Erythroblast (primary cell): Measurements from ENCODE around the gene DNASE1.
A peak's percentile ranks its signal among the peaks of the same experiment; 100 is the strongest.

Experiments used
- DNase-seq, 2 experiments: peaks; one replicate each; lab custom pipeline; 2025; lab: John Stamatoyannopoulos, UW
- GATA1 ChIP-seq: IDR thresholded peaks from 2 replicates; pipeline ENCODE4 v1.6.1; 2011; ENCODE audit warnings: low read depth, mild to moderate bottlenecking, control low read depth, low read length, moderate library complexity
- POLR2A ChIP-seq: IDR thresholded peaks from 2 replicates; pipeline ENCODE4 v1.6.1; 2011; ENCODE audit warnings: mild to moderate bottlenecking, low read length

The DNASE1 gene

DNA sequence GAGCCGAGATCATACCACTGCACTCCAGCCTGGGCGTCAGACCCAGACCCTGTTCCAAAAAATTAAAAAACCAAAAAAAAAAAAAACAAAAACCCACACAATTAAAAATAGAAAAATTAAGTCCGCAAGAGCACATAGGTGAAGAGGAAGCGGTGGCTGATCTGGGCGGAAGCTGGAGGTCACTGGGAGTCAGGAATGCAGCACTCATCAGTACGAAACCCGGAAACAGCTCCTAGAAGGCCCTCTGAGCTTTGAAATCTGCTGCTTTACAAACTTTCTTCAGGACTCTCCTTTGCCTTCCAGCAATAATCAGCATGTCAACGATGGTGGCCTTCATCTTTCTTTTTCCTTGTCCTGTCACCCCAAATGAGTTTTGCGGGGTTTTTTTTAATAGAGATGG is 33.3 kb downstream of the DNASE1 start:
- TF ChIP-seq GATA1 = no peak
- no peak for TF ChIP-seq POLR2A
- DNase-seq = no peak

DNA sequence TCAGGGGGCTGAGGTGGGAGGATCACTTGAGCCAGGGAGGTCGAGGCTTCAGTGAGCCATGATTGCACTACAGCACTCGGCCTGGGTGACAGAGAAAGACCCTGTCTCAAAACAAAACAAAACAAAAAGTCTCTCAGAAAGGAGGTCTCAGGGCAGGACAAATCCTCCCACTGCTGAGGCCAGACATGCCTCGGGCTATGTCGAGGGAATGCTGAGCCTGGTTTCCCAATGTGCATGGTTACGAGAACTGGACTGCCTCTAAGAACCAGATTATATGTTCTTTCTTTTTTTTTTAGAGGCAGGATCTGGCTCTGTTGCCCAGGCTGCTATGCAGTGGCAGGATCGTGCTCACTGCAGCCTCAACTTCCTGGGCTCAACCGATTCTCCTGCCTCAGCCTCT is 35.2 kb downstream of the DNASE1 start:
- no peak for DNase-seq

DNA sequence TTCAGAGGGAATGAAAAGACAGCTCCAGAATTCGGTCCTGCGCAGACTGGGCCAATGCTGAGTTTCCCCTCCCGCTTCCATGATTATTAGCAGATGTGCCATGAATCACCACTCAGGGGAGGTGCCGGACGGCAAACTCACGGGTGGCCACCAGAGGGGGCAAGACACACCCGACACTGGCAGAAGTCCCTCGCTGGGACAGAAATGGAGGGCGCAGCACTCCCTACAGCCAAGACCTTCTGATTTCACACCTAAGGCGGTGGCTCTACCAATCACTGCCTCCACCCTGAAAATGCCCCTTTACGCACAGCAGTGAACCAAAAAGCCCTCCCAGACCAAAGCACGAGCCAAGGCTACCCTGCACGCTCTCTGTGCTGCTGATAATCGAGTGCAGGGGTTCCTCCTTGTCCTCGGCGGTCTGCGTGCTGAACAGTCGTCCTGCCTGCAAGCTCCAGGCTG is 36.0 kb downstream of the DNASE1 start:
- DNase-seq = peak; percentile 86 to 93
- TF ChIP-seq GATA1 (no peak), POLR2A (no peak)

More for the DNA sequence above, 35.2 kb downstream of the DNASE1 start:
- TF ChIP-seq GATA1 (no peak), POLR2A (no peak)

DNA sequence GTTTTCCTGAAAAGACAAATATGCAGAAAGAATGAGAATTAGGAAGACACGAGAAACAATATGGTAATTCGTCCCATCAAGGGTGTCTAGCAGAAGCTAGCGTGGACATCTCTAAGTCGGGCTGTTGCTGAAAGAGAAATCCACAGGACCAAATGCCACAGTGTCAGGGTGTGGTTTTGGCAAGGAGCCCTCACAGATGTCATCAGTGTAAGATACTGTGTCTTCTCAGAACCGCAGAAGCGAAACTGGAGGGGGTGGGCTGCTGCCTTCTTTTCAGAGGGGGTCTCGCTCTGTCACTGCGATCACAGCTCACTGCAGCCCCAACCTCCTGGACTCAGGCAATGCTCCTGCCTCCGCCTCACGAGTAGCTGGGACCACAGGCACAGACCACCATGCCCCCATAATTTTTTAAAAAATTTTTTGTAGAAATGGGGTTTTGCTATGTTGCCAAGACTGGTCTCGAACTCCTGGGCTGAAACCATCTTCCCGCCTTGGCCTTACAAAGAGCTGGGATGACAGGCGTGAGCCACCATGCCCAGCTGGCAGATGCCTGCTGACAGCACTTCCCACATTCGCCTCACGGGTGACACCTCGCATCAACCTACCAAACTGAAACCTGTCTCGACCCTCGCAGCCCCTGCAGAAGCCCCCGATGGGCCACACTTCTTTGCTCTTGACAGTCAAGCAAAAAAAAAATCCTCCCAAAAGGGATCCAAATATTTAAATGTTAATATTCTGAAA is 36.7 kb downstream of the DNASE1 start:
- TF ChIP-seq GATA1 (no peak), POLR2A (no peak)
- peak; percentile 69 to 78 for DNase-seq

DNA sequence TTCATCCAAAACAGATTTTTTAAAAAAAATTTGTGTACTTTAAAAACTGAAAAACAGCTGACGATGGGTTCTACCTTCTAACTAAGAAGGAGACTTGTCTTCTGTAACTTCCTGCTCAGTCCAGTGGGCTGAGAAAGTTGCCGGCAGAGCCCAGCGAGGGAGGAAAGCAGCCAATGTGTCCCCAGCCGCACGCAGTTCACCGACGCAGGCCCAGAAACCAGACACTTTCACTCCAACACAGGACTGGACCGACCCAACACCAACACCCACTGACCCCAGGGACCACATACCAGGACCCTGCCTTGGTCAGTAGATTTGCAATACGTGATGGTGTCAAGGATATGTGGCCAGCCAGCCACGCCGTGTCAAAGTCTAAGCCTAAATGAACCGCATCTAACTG is 37.3 kb downstream of the DNASE1 start:
- TF ChIP-seq GATA1 = no peak
- no peak for TF ChIP-seq POLR2A

DNA sequence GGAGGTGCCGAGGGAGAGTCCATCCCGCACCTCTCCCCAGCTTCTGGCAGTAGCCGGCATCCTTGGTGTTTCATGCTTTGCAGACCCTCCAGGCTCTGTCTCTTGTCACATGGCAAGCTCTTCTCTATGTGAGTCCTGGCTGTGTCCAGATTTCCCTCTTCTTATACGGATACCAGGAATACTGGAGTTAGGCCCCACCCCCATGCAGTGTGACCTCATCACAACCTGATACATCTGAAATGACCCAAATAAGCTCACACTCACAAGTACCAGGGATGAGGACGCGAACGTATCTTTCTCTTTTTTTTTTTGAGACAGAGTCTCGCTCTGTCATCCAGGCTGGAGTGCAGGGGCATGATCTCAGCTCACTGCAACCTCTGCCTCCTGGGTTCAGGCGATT is 39.6 kb downstream of the DNASE1 start:
- TF ChIP-seq GATA1 (no peak), POLR2A (no peak)
- DNase-seq = no peak

More for the DNA sequence above, 37.3 kb downstream of the DNASE1 start:
- no peak for DNase-seq

DNA sequence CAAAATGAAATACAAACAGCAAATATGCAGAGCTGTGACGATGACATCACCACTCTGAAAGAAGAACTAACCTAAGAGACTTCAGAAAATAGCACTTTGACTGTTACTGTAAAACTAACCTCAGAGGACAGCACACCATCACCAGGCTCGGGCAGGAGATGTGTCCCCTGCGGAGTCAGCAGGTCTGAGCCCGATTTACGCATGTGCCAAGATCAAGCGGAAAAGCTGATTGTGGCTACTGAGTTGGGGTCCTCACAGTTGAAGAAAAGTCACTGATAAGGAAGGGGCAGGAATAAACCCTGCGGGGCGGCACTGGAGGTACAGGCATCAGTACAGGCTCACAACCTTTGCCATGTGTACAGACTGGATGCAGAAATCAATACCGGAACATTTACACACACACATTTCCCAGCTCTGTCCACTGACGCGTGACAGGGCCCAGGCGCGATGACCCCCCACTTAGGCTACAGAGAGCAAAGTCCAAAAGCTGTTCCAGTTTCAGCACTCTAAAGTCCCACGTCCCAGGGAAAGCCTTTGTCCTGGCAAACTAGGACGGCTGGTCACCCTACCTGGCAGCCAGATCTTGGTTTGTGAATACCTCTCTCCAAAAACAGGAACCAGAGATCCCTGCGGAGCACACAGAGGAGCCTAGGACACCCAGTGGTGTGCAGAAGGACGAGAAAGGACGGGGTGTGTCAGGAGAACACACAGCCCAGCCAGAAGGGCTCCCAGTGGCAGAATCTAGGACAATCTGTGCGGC is 41.3 kb downstream of the DNASE1 start:
- DNase-seq = peak in 1 of 2 experiments; percentile 21
- TF ChIP-seq POLR2A = no peak

DNA sequence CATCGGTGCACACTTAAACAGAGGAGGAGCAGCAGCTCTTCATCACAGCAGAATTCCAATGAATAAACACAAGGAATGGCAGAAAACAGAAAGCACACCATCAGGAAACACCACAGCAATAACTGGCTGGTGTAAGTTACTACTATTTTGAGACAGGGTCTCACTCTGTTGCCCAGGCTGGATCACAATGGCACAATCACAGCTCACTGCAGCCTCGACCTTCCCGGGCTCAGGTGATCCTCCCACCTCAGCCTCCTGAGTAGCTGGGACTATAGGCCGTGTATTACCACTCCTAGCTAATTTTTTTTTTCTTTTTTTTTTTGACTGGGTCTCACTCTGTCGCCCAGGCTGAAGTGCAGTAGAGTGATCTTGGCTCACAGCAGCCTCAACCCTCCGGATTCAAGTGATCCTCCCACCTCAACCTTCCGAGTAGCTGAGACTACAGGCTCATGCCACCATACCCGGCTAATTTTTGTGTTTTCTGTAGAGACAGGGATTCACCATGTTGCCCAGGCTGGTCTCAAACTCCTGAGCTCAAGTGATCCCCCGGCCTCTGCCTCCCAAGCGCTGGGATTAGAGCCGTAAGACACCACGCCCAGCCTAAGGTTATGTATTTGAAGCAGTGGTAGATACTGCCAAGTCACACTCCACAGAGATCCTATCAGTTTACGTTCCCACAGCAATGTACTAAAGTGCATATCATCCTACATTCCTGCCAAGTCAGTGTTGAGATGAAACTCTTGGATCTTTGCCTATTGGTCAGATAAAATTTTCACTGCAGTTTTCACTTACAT is 42.1 kb downstream of the DNASE1 start:
- peak; percentile 91 to 92 for DNase-seq
- TF ChIP-seq POLR2A (no peak), GATA1 (no peak)

DNA sequence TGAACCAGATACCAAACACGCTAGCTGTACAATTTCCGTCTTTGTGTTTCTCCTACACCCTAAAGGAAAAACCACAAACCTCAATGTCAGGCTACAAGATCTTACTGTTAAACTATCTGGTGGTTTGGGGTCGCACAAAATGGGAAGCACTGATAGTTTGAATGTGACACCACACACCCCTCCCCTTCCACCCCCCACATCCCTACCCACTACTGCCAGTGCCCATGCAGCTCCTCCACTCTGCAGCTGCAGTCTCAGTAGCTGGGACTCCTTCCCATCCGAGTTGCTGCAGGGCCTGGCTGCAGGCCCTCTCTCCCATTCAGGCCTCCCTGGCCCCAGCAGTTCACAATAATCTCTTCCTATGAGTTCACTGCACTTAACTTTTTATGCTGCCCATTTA is 44.5 kb downstream of the DNASE1 start:
- no peak for DNase-seq
- no peak for TF ChIP-seq GATA1
- no peak for TF ChIP-seq POLR2A

DNA sequence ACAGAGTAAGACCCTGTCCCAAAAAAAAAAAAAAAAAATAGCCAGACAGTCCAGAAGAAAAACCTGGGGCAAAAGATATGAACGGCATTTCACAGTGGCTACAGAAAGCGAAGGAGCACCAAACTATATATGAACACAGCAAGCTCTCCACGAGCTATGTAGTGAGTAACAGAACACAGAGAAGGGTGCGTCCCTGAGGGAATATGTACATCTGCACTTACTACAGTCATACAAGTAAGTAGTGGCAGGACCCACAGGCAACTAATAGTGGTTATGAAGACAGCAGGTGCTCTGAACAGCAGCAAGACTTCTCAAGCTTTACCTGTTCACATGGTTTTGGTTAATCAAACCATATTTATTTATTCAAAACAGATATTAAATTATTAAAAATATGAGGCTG is 47.0 kb downstream of the DNASE1 start:
- no peak for DNase-seq
- TF ChIP-seq GATA1 (no peak), POLR2A (no peak)

DNA sequence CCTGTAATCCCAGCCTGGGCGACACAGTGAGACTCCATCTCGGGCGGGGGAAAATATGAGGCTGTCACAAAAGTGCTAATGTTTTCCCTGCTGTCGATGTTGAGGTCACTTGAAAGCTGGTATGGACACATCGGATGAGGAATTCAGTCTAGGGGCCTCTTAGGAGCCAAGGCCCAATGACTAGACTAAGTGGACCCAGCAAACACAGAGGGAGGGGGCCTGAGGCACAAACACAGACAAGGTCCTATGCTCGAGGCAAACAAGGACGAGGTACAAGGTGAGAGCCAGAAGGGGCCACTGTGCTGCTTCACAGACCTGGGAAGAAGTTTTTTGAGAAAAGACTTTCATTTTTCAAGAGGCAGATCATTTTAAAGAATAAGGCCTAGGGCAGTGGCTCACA is 47.6 kb downstream of the DNASE1 start:
- TF ChIP-seq GATA1 = no peak
- TF ChIP-seq POLR2A = no peak
- DNase-seq = no peak

DNA sequence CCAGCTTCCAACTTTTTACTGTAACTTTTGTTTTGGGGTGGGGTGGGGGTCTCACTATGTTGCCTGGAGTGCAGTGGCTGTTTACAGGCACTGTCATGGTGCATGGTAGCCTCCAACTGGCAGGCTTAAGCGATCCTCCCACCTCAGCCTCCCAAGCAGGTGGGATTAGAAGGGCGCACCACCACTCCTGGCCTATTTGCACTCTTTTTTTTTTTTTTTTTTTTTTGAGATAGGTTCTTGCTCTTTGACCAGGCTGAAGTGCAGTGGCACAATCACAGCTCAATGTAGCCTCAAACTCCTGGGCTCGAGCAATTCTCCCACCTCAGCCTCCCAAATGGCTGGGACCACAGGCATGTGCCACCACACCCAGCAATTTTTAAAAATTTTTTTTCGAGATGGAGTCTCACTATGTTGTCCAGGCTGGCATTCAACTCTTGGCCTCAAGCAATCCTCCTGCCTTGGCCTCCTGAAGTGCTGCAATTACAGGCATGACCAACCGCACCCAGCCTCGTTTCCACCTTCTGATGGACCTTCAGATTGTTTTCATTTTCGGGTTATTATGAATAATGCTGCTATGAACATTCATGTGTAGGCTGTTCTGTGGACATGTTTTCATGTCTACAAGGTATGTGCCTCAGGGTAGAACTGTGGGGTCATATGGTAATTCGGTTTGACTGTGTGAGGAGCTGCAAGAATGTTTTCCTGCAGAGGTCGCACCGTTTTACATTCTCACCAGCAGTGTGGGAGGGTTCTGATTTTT is 51.9 kb downstream of the DNASE1 start:
- DNase-seq = no peak

More for the DNA sequence above, 51.9 kb downstream of the DNASE1 start:
- no peak for TF ChIP-seq GATA1
- TF ChIP-seq POLR2A = no peak
